Omental fat pad (tissue), 4 donors: ENCODE data around the gene RAB4A. TPM values are rescaled to one million over a fixed set of nuclear protein-coding genes. Genes with fewer than 3 reads are reported as not detected.
"Not testable (repeated sequence)": the region's sequence is repeated elsewhere in the genome, so short reads cannot be mapped to it uniquely, and the experiment has no call there.

Source experiments
- ATAC-seq: fragments of 150-250 bp; one replicate; pipeline ENCODE4 v1.9.1; 2016; ENCODE audit warnings: mild to moderate bottlenecking, moderate library complexity; ENCODE audit not compliant: low FRiP score
- DNase-seq: peaks from one replicate; pipeline ENCODE4 v3.0.0-alpha.2; 2019; ENCODE audit warnings: low spot score
- CTCF ChIP-seq, 3 donors: fragments of 450-650 bp; IDR thresholded peaks; one replicate each; pipeline ENCODE4 v1.5.1; 2016 to 2017; ENCODE audit warnings: antibody characterized with exemption in 3 of 3, mild to moderate bottlenecking in 3 of 3, moderate library complexity in 2 of 3
- total RNA-seq, 4 donors: library from RNA; depleted of rRNA; stranded (reverse); fragments of >200 nt; gene quantifications; one replicate each; pipeline ENCODE4 v1.1.0, GENCODE V29; 2016

RAB4A gene
- total RNA-seq, 4 donors from 2014 or later = 20.5 to 30.9 (median 30.0) TPM

- ATAC-seq = no peak
- TF ChIP-seq CTCF (IDR thresholded peaks at IDR 0.05) = no peak
- no peak for DNase-seq
Observed at GRCh38 chr1:229323201-229323600, 52.3 kb downstream of the RAB4A start.

- DNase-seq = no peak
- no peak for TF ChIP-seq CTCF (IDR thresholded peaks at IDR 0.05)
- no peak for ATAC-seq
Observed at GRCh38 chr1:229323885-229324553, 53.1 kb downstream of the RAB4A start.

DNA sequence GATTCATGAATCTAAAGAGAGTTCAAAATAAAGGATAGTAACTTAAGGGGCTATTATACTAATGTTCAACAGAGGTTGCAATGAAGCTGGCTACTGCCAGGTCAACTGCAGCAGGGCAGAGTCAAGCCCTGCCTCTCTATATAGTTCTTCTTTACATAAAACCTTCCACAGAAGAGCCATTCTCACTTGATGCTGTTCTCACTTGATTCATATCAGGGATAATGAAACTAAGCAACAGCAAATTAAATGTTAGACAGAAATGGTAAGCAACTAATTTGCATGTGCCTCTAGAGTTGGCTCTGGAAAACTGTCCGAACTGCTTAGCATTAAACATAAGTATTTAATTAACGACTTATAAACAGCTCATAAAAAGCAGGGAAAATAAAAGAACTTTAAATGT, 54.5 kb downstream of the RAB4A start:
- TF ChIP-seq CTCF (IDR thresholded peaks at IDR 0.05) = no peak
- no peak for DNase-seq
- no peak for ATAC-seq

- no peak for TF ChIP-seq CTCF (IDR thresholded peaks at IDR 0.05)
- no peak for ATAC-seq
- DNase-seq = no peak
Observed at GRCh38 chr1:229325853-229326487, 55.1 kb downstream of the RAB4A start.

DNA sequence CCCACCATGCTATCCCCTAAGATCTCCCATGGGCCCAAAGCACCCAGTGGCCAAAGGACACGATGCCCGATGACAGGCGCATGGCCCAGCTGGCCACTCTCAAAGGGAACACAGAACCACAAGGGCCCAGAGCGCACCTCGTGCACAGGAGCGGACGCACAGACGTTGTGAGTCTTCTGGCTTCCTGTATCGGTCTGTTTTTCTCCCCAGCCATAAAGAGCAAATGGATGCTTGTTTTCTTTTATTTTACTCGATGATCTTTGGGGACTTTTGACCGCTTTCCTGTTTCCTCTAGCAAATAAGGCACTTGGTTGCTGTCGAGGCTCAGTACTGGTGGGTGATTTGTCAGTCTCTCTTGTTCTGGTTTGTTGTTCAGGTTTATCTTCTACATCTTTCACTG, 55.7 kb downstream of the RAB4A start:
- ATAC-seq (no peak), DNase-seq (no peak)
- TF ChIP-seq CTCF (IDR thresholded peaks at IDR 0.05) = no peak

GRCh38 chr1:229327765-229328164, 56.9 kb downstream of the RAB4A start:
- ATAC-seq, DNase-seq: not testable (repeated sequence)

DNA sequence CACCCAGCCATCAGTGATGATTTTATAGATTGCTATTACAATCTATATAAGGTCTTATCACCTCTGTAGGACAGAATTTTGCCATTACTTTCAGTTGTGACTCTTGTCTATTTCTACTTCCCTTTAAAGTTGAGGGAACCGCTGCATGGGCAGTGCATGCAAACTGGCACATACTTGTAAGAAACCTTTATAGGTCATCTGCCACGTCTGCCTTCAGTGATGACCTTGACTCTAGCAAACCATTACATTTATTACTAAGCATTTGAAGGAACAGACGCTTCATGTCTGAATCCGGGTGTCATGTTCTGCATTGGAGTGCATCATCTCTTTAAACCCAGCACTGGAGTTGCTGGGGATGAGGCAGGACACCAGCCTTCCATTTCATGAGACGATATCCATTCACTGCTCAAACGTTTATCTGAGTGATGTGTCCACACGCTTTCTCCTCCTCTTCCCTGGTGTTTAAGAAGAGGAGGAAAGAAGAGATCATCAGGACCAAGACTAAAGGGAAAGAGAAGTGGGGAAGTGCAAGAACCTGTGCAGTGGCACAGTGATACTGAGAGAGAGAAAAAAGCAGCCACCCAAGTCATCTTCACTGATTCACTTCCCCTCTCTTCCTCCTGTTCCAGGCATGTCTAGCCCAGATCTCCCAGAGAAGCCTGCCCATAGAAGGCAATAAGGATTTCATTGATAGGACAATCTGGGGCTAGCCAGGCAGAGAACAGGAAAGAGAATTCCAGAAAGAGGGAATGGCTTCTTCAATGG, 57.9 kb downstream of the RAB4A start:
- ATAC-seq = no peak
- DNase-seq = no peak

More for the DNA sequence above, 57.9 kb downstream of the RAB4A start:
- TF ChIP-seq CTCF (IDR thresholded peaks at IDR 0.05) = no peak
